OCI-LY7 (cell line): Measurements from ENCODE around the gene PADI3. TPM values are rescaled to one million over a fixed set of nuclear protein-coding genes. Genes with fewer than 3 reads are reported as not detected.

Experiments
- BruUV-seq: library from RNA; stranded (reverse); fragments of 400-500 nt; replicated peaks from 2 replicates; lab custom pipeline; 2021; lab: Mats Ljungman, UMichigan
- CTCF ChIA-PET: fragments of 300-600 bp; sonication (Branson Sonifier 250); formaldehyde crosslinking; loops from one replicate; lab custom pipeline; 2022; ENCODE audit warnings: antibody characterized with exemption; ENCODE audit not compliant: unreplicated experiment; lab: Charles Lee
- POLR2A ChIA-PET: fragments of 300-600 bp; sonication (Branson Sonifier 250); formaldehyde crosslinking; loops from one replicate; lab custom pipeline; 2022; ENCODE audit warnings: antibody characterized with exemption; lab: Charles Lee
- DNase-seq: peaks from one replicate; pipeline ENCODE4 v3.0.0-alpha.2; 2015; ENCODE audit warnings: low spot score
- H2AFZ ChIP-seq: fragments of 200-600 bp; sonication (generic), shearing (Covaris generic); 2 replicates; pipeline ENCODE4 v1.6.1; 2014; ENCODE audit warnings: mild to moderate bottlenecking, antibody characterized with exemption, low read length, moderate library complexity
- H3K27ac ChIP-seq: fragments of 200-600 bp; sonication (generic); 2 replicates; pipeline ENCODE4 v1.5.1; 2014; ENCODE audit warnings: mixed run types, low read depth, mild to moderate bottlenecking, moderate library complexity, low read length, inconsistent platforms; ENCODE audit not compliant: poor library complexity, severe bottlenecking
- H3K36me3 ChIP-seq: fragments of 200-600 bp; sonication (generic); 2 replicates; pipeline ENCODE4 v1.6.1; 2014; ENCODE audit warnings: mild to moderate bottlenecking, antibody characterized with exemption, low read length, moderate library complexity, mixed read lengths; ENCODE audit not compliant: insufficient read depth
- H3K4me1 ChIP-seq: fragments of 200-600 bp; sonication (generic); 2 replicates; pipeline ENCODE4 v1.5.1; 2014; ENCODE audit warnings: mild to moderate bottlenecking, low read length; ENCODE audit not compliant: insufficient read depth, poor library complexity, severe bottlenecking
- H3K4me2 ChIP-seq: fragments of 200-600 bp; sonication (generic); 2 replicates; pipeline ENCODE4 v1.6.1; 2014; ENCODE audit warnings: mild to moderate bottlenecking, low read length
- H3K4me3 ChIP-seq: fragments of 200-600 bp; sonication (generic); 2 replicates; pipeline ENCODE4 v1.5.1; 2014; ENCODE audit warnings: mild to moderate bottlenecking, low read depth, low read length; ENCODE audit not compliant: poor library complexity, severe bottlenecking
- H3K79me2 ChIP-seq: fragments of 200-600 bp; sonication (generic); 2 replicates; pipeline ENCODE4 v1.6.1; 2016; ENCODE audit warnings: low read depth, mild to moderate bottlenecking, low read length, moderate library complexity, mixed read lengths; ENCODE audit not compliant: insufficient read depth
- H3K9me2 ChIP-seq: fragments of 200-600 bp; sonication (generic); 2 replicates; pipeline ENCODE4 v1.6.1; 2016; ENCODE audit warnings: mild to moderate bottlenecking, low read length, mixed read lengths; ENCODE audit not compliant: insufficient read depth
- H3K9me3 ChIP-seq: fragments of 200-600 bp; sonication (generic); 2 replicates; pipeline ENCODE4 v1.6.1; 2014; ENCODE audit warnings: mild to moderate bottlenecking, mixed run types, low read length, mixed read lengths
- H4K20me1 ChIP-seq: fragments of 200-600 bp; sonication (generic); 2 replicates; pipeline ENCODE4 v1.6.1; 2014; ENCODE audit warnings: mild to moderate bottlenecking, antibody characterized with exemption, low read length, moderate library complexity, mixed read lengths; ENCODE audit not compliant: insufficient read depth
- EZH2phosphoT487 ChIP-seq: fragments of 200-600 bp; sonication (generic); IDR thresholded peaks from 2 replicates; pipeline ENCODE4 v1.6.1; 2018; ENCODE audit warnings: low read depth, borderline replicate concordance, mild to moderate bottlenecking, mixed run types, antibody characterized with exemption, low read length, moderate library complexity, mixed read lengths
- intact Hi-C: fragments of 100-400 bp; cut with micrococcal nuclease; formaldehyde crosslinking; loops from one replicate; pipeline ENCODE4 v1.10.0; 2022; ENCODE audit not compliant: unreplicated experiment
- total RNA-seq, 2 experiments: library from RNA; depleted of rRNA in 1 of 2; stranded (reverse); fragments of >200 nt in 1 of 2; shearing (Covaris generic) in 1 of 2; gene quantifications; 2 replicates each; pipeline ENCODE4 v1.2.3, GENCODE V29; 2014 to 2022
- TF ChIP-seq, protein P1 (sequence below): fragments of 200-600 bp; sonication (generic); conservative IDR thresholded peaks from 2 replicates; pipeline ENCODE4 v1.5.1; 2014; ENCODE audit warnings: mild to moderate bottlenecking, antibody characterized with exemption, low read length, moderate library complexity, mixed read lengths

Gene PADI3
- total RNA-seq, 2 experiments from 2014 or later, result not detected

DNA sequence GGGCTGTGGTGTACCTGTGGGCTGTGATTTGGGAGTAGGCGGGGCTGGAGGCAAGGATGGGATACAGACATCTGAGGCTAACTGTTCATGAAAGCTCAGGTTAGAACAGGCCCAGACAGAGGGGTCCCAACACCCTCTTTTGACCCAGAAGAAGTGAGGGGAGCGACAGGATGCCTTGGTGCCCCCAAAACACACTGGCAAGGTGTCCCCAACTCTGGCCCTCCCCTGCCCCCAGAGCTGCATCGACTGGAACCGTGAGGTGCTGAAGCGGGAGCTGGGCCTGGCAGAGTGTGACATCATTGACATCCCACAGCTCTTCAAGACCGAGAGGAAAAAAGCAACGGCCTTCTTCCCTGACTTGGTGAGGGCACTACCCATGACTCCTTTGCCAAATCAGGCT, 31.5 kb downstream of the PADI3 start:
- DNase-seq, result no peak
- POLR2A ChIA-PET, result no interaction called here
- intact Hi-C loops, result no loop called here
- Histone ChIP-seq H4K20me1 (no peaks in the 10 kb centered on the region), H3K9me2 (no peaks in the 10 kb centered on the region), H3K9me3 (no peaks in the 10 kb centered on the region), H3K36me3 (no peaks in the 10 kb centered on the region), H3K27ac (no peak overlapping the region), H3K4me3 (no peak overlapping the region), H3K4me1 (no peaks in the 10 kb centered on the region), H2AFZ (no peak overlapping the region), H3K4me2 (no peak overlapping the region), H3K79me2 (no peaks in the 10 kb centered on the region)
- CTCF ChIA-PET, result no interaction called here
- BruUV-seq, result no TSS peak
- no peak for TF ChIP-seq EZH2phosphoT487
- TF ChIP-seq, protein P1, sequence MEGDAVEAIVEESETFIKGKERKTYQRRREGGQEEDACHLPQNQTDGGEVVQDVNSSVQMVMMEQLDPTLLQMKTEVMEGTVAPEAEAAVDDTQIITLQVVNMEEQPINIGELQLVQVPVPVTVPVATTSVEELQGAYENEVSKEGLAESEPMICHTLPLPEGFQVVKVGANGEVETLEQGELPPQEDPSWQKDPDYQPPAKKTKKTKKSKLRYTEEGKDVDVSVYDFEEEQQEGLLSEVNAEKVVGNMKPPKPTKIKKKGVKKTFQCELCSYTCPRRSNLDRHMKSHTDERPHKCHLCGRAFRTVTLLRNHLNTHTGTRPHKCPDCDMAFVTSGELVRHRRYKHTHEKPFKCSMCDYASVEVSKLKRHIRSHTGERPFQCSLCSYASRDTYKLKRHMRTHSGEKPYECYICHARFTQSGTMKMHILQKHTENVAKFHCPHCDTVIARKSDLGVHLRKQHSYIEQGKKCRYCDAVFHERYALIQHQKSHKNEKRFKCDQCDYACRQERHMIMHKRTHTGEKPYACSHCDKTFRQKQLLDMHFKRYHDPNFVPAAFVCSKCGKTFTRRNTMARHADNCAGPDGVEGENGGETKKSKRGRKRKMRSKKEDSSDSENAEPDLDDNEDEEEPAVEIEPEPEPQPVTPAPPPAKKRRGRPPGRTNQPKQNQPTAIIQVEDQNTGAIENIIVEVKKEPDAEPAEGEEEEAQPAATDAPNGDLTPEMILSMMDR, result no peak

DNA sequence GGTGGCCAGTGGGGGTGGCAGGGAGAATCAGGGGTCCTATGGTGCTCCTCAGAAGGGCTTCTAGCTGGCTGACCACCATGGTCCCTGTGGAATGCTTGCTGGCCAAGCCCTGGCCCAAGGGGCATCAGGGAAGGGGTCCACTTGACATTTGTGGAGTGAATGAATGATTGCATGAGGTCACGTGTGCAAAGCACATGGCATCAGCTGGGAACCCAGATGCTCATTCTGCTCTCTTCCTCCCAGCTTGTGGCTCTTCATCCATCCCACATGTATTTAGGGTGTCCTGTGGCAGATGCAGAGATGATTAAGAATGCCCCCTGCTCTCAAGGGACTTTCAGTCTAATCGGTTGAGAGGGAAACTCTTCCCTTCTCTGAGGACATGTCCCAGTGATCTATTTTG, 32.0 kb downstream of the PADI3 start:
- Histone ChIP-seq H3K79me2 (no peaks in the 10 kb centered on the region), H3K4me2 (no peak overlapping the region), H3K4me1 (no peaks in the 10 kb centered on the region), H3K36me3 (no peaks in the 10 kb centered on the region), H3K9me3 (no peaks in the 10 kb centered on the region), H4K20me1 (no peaks in the 10 kb centered on the region), H3K4me3 (no peak overlapping the region), H3K9me2 (no peaks in the 10 kb centered on the region), H3K27ac (no peak overlapping the region), H2AFZ (no peak overlapping the region)
- POLR2A ChIA-PET, result no interaction called here
- CTCF ChIA-PET, result no interaction called here
- no peak for TF ChIP-seq EZH2phosphoT487
- TF ChIP-seq, protein P1, result no peak
- no TSS peak for BruUV-seq
- no peak for DNase-seq
- intact Hi-C loops, result no loop called here

DNA sequence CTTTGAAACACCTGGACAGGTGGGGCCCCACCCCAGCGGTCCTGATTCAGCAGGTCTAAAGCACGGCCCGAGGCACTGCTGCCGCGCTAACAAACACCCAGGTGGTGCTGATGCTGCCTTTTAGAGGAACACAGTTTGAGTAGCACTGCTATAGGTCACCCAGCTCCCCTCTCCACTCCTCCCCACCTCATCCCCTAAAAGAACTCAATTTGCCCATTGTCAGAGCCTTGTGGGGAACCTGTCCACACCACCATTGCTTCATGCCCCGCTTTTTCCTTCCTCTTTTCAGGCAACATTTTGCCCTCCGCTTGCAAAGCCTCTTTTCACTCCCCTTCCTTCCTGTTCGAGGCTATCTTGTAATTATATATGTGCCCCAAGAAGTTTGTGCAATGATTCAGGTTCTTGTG, 32.9 kb downstream of the PADI3 start:
- intact Hi-C loops, result no loop called here
- Histone ChIP-seq H3K9me2 (no peaks in the 10 kb centered on the region), H4K20me1 (no peaks in the 10 kb centered on the region), H3K4me3 (no peak overlapping the region), H3K36me3 (no peaks in the 10 kb centered on the region), H3K27ac (no peak overlapping the region), H3K9me3 (no peaks in the 10 kb centered on the region), H3K4me1 (no peaks in the 10 kb centered on the region), H3K79me2 (no peaks in the 10 kb centered on the region), H2AFZ (no peak overlapping the region), H3K4me2 (no peak overlapping the region)
- ChIA-PET CTCF (no interaction called here), POLR2A (no interaction called here)
- TF ChIP-seq, protein P1, result no peak
- TF ChIP-seq EZH2phosphoT487, result no peak
- DNase-seq, result no peak
- no TSS peak for BruUV-seq
